ENCODE results near the gene LY86. TPM values are rescaled to one million over a fixed set of nuclear protein-coding genes. Genes with fewer than 3 reads are reported as not detected.

Gene LY86
- total RNA-seq, 1 donor from 2014 or later, result not detected

DNA sequence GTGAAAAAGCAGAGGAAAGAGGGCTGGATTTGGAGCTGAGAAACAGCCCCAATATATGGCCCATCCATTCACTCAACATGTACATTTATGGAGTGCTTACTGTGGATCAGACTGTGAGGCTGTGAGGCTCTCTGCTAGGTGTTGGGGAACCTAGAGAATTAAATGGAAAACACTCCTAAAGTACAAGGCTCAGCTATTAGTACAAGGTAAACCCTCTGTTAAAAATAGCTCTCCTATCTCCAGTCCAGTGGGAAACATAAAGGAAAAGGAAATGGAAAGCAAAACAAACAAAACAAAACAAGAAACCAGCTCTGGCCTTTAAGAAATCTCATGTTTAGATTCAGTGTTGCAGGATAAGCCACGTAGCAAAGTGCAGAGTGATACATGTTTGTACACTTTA lies 35.0 kb downstream of the LY86 start:
- DNase-seq (ENCODE audit: low read depth), result no peak

DNA sequence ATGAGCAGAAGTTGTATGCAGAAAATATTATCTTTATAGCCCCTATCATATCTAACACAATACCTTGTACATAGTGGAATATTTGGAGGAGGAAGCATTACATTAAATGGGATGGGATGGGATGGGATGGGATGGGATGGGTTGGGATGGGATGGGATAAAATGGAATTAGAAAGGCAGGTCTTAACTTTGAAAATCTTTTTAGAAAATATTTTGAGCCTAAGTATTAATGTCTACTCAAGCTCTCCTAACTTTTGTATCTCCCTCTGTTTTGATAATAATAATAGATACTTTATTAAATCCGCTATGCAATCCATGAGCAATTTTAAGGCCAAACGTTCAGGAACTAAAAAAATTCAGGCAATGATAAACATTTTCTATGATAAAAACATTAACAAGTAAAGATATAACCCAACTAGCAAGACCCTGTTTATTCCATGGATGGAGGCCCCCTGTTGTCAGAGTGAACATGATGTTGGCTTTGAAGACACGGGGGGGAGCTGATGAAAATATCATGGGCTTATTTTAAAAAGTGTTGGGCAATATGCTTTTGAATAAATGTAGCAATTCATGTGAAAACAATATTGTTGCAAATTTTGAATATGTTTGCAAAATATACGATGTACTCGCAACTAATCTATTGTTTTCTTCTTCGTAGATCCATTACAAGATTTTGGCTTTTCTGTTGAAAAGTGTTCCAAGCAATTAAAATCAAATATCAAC lies 35.9 kb downstream of the LY86 start:
- no peak for DNase-seq (ENCODE audit: low read depth)

DNA sequence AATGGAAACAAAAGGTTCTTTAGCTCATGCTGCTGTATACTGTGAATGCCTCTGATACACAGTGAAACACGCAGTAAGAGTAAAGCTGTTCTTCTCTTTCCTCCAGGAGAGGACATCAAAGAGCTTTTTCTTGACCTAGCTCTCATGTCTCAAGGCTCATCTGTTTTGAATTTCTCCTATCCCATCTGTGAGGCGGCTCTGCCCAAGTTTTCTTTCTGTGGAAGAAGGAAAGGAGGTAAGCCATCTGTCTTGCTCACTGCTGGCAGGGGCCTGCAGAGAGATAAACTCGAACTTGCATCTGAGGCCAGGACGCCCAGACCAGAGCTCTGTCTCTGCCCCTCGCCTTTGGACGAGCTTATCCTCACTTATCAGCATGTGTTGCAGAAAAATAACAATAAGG lies 37.7 kb downstream of the LY86 start:
- DNase-seq (ENCODE audit: low read depth), result no peak

GRCh38 chr6:6629402-6629801 lies 40.9 kb downstream of the LY86 start:
- DNase-seq (ENCODE audit: low read depth), result peak; percentile 53

DNA sequence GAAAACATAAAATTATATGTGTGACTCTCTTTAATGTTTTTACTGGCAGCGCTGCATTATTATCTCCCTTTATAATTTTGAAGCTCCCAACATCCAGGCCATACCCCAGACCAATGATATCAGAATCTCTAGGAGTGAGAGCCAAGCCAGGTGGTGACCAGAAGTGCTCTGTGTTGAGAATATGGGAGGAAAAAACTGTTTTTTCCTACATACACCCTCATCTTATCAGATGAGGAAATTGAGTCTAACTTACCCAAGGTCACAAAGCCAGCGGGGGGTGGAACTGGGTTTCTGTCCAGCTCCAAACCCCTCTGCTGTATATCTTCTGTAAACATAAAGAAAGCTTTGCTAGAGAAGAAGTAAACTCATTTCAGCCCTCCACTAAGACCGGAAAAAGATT lies 42.5 kb downstream of the LY86 start:
- DNase-seq (ENCODE audit: low read depth), result no peak

GRCh38 chr6:6631534-6632276 lies 43.2 kb downstream of the LY86 start:
- no peak for DNase-seq (ENCODE audit: low read depth)

DNA sequence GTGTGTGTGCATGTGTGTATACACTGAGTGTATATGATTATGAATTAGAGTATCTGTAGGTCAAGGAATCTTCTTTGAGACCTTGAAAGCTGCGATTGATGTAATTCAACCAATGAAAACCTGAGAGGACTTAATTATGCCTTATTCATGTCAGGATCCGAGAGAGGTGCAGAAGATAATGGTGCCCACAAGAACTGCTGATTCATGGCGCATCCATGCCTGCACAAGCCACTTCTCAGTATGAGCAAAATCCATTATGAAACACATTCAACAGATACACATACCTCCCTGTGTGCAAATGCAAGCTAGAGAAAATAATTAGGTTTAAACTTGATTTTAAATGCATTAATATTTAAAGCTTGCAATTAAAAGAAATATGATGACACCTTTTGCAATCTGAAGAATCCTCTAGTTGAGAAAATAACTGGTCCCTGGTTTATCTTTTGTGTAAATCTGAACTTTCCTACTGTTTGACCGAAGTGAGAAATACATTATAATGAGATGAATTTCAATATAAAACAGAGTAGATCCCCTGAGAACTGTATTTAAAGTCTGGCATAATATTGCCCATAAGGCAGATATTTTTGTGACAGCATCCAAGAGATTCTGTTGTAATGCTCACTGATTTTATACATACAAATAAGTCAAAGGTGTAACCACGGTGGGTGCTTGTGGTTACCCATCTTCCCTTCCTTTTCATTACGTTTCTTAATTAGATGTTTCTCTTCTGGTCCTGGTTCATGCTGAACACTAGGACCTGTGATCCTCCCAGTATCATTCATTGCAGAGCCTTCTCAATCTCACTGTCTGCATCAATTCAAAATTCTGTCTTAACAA lies 45.6 kb downstream of the LY86 start:
- no peak for DNase-seq (ENCODE audit: low read depth)

- DNase-seq (ENCODE audit: low read depth), result no peak
These were observed 46.2 kb downstream of the LY86 start for GRCh38 chr6:6634735-6635075.

DNA sequence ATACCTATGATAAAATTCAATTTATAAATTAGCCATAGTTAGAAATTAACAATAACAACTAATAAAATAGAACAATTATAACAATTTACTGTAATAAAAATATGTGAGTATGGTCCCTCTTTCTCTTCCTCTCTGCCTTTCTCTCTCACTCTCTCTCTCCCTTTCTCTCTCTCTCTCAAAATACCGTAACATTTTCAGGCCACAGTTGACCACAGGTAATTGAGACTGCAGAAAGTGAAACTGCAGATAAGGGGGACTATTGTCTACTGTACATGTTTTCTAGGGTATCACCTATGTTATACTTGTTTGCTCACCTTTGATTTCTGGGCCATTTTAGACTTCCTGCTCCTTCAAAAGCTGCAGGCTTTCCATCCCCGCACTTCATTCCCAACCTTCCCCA lies 46.8 kb downstream of the LY86 start:
- DNase-seq (ENCODE audit: low read depth), result no peak

DNA sequence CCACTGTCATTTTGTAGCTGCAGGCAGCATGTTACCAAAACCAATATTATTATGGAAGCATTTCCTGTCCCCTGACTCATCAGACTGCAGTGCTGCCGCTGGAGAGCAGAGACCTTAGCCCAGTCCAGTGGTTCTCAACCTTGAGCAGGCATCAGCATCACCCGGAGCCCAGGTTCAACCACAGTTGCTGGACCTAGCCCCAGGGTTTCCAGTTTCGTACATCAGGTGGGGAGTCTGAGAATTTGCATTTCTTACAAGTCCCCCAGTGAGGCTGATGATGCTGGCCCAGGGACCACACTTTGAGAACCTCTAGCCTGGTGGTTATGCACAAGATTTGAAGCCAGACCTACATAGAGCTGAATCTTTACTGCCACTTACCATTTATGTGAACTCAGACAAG lies 47.3 kb downstream of the LY86 start:
- DNase-seq (ENCODE audit: low read depth), result no peak

GRCh38 chr6:6639572-6639971 lies 51.1 kb downstream of the LY86 start:
- no peak for DNase-seq (ENCODE audit: low read depth)

DNA sequence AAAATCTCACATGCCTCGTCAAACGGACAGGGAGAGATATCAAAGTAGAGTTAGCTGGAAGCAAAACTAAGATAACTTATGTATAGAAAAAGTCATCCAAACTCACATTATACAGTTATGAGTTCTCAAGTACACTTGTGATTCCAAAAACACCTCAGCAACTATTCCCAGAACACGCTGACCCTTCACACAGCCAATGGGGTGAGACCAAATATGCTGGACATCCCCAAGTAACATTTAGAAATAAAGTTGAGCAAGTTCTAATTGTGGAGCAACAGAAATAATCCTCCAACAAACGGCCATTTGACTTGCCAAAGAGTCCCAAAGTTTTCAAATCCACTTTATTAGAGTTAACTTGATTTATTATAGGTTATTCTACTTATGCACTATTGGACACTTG lies 52.4 kb downstream of the LY86 start:
- DNase-seq (ENCODE audit: low read depth), result no peak

DNA sequence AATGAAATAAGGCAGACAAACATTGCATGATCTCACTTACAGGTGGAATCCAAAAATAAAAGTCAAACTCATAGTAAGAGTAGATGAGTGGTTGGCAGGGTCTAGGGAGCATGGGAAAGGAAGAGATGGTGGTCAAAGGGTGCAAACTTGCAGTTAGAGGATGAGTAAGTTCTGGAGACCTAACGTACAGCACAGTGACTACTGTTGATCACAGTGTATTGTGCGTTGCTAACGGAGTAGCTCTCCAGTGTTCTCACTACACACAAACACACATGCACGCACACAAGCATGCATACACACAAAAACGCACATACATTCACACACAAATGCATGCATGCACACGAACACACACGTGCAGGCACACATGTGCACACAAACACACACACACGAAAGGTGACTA lies 54.9 kb downstream of the LY86 start:
- no peak for DNase-seq (ENCODE audit: low read depth)

- DNase-seq (ENCODE audit: low read depth), result peak; percentile 34
These were observed 56.9 kb downstream of the LY86 start for GRCh38 chr6:6645261-6645917.

GRCh38 chr6:6646384-6646783 lies 57.9 kb downstream of the LY86 start:
- no peak for DNase-seq (ENCODE audit: low read depth)

DNA sequence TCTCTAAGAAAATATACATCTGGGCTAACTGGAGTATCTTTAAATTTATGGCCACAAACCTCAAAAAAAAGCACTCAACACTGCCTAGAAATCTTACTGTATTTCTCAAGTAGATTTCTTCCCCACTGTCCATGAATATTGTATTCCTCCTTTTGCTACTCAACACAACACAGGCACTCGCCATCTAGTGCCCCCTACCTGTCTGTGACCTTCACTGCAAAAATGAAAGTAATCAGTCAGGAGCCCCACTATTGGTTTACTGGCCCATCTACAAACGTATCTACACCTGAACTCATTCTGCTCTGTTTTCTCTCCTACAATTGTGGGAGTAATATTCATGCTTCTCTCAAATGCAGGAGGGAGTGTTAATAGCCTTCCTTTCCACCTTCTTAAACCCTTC lies 58.3 kb downstream of the LY86 start:
- no peak for DNase-seq (ENCODE audit: low read depth)

- DNase-seq (ENCODE audit: low read depth), result no peak
These were observed 60.3 kb downstream of the LY86 start for GRCh38 chr6:6648692-6649343.

DNA sequence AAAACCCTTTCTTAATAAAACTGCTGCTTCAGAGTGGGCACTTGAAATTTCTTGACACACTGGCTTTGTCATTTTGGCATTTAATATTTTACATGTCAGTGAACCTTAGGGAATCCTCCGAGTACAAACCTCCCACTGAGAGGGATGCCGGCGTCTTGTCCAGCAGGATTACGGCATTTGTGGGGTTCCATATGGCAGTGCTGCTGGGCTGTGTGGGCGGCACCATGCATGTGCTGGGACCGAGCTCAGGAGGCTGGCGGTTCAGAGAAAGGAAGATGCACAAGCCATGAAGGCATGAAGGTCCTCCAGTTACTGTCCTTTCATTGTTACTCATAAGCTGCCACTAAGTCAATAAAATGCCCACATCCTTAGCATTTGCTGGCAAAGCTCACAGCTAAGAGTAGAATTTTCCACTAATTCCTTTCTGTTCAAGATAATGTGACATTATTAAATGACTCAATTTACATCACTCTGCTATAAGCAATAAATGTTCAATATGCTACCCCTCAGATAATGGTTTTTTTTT lies 61.4 kb downstream of the LY86 start:
- no peak for DNase-seq (ENCODE audit: low read depth)

DNA sequence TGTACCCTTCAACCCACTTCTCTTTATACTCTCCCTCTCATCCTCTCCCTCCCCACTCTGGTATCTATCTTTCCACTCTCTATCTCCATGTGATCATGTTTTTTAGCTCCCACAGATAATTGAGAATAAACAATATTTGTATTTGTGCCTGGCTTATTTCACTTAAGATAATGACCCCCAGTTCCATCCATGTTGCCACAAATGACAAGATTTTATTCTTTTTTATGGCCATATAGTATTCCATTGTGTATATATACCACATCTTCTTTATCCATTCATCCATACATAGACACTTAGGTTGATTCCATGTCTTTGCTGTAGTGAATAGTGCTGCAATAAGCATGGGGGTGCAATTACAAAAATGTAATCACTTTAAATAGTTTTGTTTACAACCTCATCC lies 62.3 kb downstream of the LY86 start:
- no peak for DNase-seq (ENCODE audit: low read depth)

DNA sequence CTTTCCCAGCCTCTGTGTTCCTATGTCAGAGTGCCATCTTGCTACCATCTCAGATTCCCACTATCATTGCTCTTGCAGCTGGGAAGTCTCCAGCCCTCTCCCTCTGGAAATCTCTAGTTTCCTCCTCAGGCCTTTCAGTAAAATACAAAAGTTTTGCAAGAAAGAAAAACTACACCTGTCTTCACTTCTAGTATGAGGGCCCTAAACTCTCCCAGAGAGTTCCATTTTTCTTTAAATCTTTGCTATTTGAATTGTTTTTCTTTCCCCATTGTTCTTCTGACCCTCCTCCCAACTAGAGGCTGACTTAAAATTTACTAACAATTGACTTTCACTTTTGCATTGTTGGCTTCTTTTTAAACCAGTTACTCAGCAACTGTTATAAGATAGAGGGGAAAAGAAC lies 62.8 kb downstream of the LY86 start:
- no peak for DNase-seq (ENCODE audit: low read depth)

DNA sequence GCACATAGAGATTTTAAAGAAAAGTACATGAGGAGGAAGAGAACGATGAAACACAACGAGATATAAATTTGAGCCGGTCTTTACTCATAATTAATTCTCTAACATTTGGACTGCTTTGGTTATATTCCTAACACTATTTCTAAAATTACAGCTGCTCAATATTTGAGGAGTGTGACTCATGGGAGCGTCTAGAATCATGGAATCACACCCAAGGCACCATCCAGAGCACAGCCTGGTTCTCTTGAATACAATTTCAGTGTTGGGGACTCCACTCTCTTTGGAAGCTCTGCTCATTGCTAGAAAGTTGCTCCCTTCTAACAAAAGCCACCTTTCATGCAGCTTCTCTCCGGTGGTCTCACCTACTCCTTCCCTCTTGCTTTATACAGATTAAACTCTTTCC lies 64.4 kb downstream of the LY86 start:
- DNase-seq (ENCODE audit: low read depth), result no peak

Data from renal cortical epithelial cell (primary cell).